GM12878 (cell line): ENCODE measurements around the gene TANC1.

Experiments used
- FOS ChIP-seq: IDR thresholded peaks from 3 replicates; pipeline ENCODE4 v1.6.1; 2011; ENCODE audit warnings: borderline replicate concordance; ENCODE audit not compliant: insufficient read length; ENCODE audit errors: extremely low read depth
- HDGF ChIP-seq: fragments of 450-650 bp; IDR thresholded peaks from 2 replicates; pipeline ENCODE4 v1.6.1; 2016; ENCODE audit warnings: antibody characterized with exemption
- POLR2AphosphoS5 ChIP-seq: IDR thresholded peaks from 2 replicates; pipeline ENCODE4 v1.6.1; 2011; ENCODE audit warnings: mild to moderate bottlenecking, low read length, inconsistent platforms
- POU2F2 ChIP-seq: IDR thresholded peaks from 3 replicates; pipeline ENCODE4 v1.6.1; 2011; ENCODE audit warnings: low read depth, mild to moderate bottlenecking, low read length, borderline replicate concordance
- TBL1XR1 ChIP-seq: IDR thresholded peaks from 2 replicates; pipeline ENCODE4 v1.6.1; 2012; ENCODE audit warnings: low read depth, low read length, improper control_type of control experiment
- TF ChIP-seq, protein P1 (sequence below): IDR thresholded peaks from 2 replicates; pipeline ENCODE4 v1.6.1; 2011; ENCODE audit warnings: borderline replicate concordance, low read depth, mild to moderate bottlenecking, moderate library complexity, mixed read lengths, low read length; ENCODE audit not compliant: insufficient read depth; ENCODE audit errors: extremely low read length
- TF ChIP-seq, protein P2 (sequence below), 3 experiments: IDR thresholded peaks in 2 of 3; conservative IDR thresholded peaks in 1 of 3; 2 replicates each; pipeline ENCODE4 v1.5.1; 2011; ENCODE audit warnings: low read depth in 3 of 3, low read length in 3 of 3, mild to moderate bottlenecking in 3 of 3, control low read depth in 2 of 3, moderate library complexity in 2 of 3, inconsistent platforms in 1 of 3, mixed read lengths in 1 of 3; ENCODE audit not compliant: control insufficient read depth in 2 of 3, insufficient read depth in 1 of 3; ENCODE audit errors: extremely low read depth in 1 of 3
- TF ChIP-seq, protein P3 (sequence below): IDR thresholded peaks from 2 replicates; pipeline ENCODE4 v1.6.1; 2012; ENCODE audit warnings: low read depth, low read length, improper control_type of control experiment
- TF ChIP-seq, protein P4 (sequence below): IDR thresholded peaks from 2 replicates; pipeline ENCODE4 v1.6.1; 2012; ENCODE audit warnings: mild to moderate bottlenecking, low read depth, low read length

DNA sequence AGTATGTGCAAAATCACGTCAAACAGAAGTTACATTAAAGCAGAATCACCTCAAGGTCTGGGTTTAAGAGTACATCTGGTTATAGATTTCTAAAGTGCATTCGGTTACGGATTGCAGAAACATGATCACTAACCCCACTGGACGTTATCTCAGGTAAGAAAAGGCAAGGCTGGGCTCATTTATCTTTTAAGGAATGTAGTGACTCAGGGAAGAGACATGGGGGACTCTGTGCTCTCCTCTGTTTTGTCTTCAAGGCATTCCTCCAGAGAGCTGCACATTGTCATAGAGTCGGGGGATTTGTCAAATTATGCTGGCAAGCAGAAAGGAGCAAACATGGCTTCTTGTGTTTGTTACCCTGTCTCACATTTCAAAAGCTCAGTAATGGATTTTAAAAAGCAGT is 303.7 kb downstream of the TANC1 start:
- TF ChIP-seq FOS: no peak
- TF ChIP-seq, protein P1, sequence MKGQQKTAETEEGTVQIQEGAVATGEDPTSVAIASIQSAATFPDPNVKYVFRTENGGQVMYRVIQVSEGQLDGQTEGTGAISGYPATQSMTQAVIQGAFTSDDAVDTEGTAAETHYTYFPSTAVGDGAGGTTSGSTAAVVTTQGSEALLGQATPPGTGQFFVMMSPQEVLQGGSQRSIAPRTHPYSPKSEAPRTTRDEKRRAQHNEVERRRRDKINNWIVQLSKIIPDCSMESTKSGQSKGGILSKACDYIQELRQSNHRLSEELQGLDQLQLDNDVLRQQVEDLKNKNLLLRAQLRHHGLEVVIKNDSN: no peak
- TF ChIP-seq, protein P2, sequence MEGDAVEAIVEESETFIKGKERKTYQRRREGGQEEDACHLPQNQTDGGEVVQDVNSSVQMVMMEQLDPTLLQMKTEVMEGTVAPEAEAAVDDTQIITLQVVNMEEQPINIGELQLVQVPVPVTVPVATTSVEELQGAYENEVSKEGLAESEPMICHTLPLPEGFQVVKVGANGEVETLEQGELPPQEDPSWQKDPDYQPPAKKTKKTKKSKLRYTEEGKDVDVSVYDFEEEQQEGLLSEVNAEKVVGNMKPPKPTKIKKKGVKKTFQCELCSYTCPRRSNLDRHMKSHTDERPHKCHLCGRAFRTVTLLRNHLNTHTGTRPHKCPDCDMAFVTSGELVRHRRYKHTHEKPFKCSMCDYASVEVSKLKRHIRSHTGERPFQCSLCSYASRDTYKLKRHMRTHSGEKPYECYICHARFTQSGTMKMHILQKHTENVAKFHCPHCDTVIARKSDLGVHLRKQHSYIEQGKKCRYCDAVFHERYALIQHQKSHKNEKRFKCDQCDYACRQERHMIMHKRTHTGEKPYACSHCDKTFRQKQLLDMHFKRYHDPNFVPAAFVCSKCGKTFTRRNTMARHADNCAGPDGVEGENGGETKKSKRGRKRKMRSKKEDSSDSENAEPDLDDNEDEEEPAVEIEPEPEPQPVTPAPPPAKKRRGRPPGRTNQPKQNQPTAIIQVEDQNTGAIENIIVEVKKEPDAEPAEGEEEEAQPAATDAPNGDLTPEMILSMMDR (IDR thresholded peaks at IDR 0.05 in 2 of 3, conservative IDR thresholded peaks at IDR 0.05 in 1 of 3; ENCODE audit: control insufficient read depth in 2 of 3, extremely low read depth in 1 of 3, insufficient read depth in 1 of 3, low read depth in 3 of 3, low read length in 3 of 3): no peak
- TF ChIP-seq, protein P3, sequence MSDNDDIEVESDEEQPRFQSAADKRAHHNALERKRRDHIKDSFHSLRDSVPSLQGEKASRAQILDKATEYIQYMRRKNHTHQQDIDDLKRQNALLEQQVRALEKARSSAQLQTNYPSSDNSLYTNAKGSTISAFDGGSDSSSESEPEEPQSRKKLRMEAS: no peak
- TF ChIP-seq TBL1XR1: no peak
- no peak for TF ChIP-seq POU2F2
- TF ChIP-seq, protein P4, sequence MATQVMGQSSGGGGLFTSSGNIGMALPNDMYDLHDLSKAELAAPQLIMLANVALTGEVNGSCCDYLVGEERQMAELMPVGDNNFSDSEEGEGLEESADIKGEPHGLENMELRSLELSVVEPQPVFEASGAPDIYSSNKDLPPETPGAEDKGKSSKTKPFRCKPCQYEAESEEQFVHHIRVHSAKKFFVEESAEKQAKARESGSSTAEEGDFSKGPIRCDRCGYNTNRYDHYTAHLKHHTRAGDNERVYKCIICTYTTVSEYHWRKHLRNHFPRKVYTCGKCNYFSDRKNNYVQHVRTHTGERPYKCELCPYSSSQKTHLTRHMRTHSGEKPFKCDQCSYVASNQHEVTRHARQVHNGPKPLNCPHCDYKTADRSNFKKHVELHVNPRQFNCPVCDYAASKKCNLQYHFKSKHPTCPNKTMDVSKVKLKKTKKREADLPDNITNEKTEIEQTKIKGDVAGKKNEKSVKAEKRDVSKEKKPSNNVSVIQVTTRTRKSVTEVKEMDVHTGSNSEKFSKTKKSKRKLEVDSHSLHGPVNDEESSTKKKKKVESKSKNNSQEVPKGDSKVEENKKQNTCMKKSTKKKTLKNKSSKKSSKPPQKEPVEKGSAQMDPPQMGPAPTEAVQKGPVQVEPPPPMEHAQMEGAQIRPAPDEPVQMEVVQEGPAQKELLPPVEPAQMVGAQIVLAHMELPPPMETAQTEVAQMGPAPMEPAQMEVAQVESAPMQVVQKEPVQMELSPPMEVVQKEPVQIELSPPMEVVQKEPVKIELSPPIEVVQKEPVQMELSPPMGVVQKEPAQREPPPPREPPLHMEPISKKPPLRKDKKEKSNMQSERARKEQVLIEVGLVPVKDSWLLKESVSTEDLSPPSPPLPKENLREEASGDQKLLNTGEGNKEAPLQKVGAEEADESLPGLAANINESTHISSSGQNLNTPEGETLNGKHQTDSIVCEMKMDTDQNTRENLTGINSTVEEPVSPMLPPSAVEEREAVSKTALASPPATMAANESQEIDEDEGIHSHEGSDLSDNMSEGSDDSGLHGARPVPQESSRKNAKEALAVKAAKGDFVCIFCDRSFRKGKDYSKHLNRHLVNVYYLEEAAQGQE: no peak
- no peak for TF ChIP-seq POLR2AphosphoS5
- TF ChIP-seq HDGF: no peak
